HEK293 (cell line): Measurements from ENCODE around the gene GPR158.

Experiments used
- ZNF549 ChIP-seq: fragments of 450-650 bp; IDR thresholded peaks from 2 replicates; pipeline ENCODE4 v1.5.1; 2018; ENCODE audit warnings: missing biosample characterization, missing genetic modification characterization, mild to moderate bottlenecking, inconsistent platforms, moderate library complexity
- TF ChIP-seq, protein P1 (sequence below): fragments of 450-650 bp; formaldehyde crosslinking; IDR thresholded peaks from 2 replicates; pipeline ENCODE4 v1.5.1; 2016; ENCODE audit warnings: missing biosample characterization, missing genetic modification characterization
- TF ChIP-seq, protein P2 (sequence below): fragments of 450-650 bp; IDR thresholded peaks from 2 replicates; pipeline ENCODE4 v1.5.1; 2018; ENCODE audit warnings: missing biosample characterization, mild to moderate bottlenecking, missing genetic modification characterization
- TF ChIP-seq, protein P3 (sequence below): fragments of 450-650 bp; formaldehyde crosslinking; IDR thresholded peaks from 2 replicates; pipeline ENCODE4 v1.5.1; 2016; ENCODE audit warnings: missing biosample characterization, missing genetic modification characterization

DNA sequence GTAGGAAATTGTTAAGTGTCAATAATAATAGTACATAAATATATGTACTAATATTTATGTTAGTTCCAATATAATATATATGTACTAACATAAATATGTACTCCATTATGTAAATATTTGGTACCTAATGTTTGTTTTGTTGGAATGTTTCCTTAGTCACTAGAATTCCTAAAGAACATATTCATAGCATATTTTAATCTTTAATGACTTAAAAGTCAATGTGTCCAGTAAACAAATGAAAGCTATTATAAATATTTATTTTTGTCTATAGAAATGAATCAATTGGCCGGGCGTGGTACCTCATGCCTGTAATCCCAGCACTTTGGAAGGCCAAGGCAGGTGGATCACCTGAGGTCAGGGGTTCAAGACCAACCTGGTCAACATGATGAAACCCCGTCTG is 153.6 kb downstream of the GPR158 start:
- TF ChIP-seq ZNF549 (tag by site-specific recombination) = no peak
- TF ChIP-seq, protein P1, sequence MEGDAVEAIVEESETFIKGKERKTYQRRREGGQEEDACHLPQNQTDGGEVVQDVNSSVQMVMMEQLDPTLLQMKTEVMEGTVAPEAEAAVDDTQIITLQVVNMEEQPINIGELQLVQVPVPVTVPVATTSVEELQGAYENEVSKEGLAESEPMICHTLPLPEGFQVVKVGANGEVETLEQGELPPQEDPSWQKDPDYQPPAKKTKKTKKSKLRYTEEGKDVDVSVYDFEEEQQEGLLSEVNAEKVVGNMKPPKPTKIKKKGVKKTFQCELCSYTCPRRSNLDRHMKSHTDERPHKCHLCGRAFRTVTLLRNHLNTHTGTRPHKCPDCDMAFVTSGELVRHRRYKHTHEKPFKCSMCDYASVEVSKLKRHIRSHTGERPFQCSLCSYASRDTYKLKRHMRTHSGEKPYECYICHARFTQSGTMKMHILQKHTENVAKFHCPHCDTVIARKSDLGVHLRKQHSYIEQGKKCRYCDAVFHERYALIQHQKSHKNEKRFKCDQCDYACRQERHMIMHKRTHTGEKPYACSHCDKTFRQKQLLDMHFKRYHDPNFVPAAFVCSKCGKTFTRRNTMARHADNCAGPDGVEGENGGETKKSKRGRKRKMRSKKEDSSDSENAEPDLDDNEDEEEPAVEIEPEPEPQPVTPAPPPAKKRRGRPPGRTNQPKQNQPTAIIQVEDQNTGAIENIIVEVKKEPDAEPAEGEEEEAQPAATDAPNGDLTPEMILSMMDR (tag by site-specific recombination) = no peak
- TF ChIP-seq, protein P2, sequence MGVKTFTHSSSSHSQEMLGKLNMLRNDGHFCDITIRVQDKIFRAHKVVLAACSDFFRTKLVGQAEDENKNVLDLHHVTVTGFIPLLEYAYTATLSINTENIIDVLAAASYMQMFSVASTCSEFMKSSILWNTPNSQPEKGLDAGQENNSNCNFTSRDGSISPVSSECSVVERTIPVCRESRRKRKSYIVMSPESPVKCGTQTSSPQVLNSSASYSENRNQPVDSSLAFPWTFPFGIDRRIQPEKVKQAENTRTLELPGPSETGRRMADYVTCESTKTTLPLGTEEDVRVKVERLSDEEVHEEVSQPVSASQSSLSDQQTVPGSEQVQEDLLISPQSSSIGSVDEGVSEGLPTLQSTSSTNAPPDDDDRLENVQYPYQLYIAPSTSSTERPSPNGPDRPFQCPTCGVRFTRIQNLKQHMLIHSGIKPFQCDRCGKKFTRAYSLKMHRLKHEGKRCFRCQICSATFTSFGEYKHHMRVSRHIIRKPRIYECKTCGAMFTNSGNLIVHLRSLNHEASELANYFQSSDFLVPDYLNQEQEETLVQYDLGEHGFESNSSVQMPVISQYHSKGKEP = no peak
- TF ChIP-seq, protein P3, sequence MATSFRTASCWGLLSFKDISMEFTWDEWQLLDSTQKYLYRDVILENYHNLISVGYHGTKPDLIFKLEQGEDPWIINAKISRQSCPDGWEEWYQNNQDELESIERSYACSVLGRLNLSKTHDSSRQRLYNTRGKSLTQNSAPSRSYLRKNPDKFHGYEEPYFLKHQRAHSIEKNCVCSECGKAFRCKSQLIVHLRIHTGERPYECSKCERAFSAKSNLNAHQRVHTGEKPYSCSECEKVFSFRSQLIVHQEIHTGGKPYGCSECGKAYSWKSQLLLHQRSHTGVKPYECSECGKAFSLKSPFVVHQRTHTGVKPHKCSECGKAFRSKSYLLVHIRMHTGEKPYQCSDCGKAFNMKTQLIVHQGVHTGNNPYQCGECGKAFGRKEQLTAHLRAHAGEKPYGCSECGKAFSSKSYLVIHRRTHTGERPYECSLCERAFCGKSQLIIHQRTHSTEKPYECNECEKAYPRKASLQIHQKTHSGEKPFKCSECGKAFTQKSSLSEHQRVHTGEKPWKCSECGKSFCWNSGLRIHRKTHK (tag by site-specific recombination) = no peak
